HG02588 (cell line): ENCODE measurements around the gene DMRT1.

Experiments used
- ATAC-seq: cut with Tn5 transposase; IDR thresholded peaks from one replicate; pipeline ENCODE4 v1.9.1; 2021; ENCODE audit warnings: mild to moderate bottlenecking, moderate library complexity; ENCODE audit not compliant: unreplicated experiment

The DMRT1 gene

GRCh38 chr9:917730-918129 is 76.2 kb downstream of the DMRT1 start:
- ATAC-seq = no peak

GRCh38 chr9:920927-921326 is 79.4 kb downstream of the DMRT1 start:
- ATAC-seq = no peak

DNA sequence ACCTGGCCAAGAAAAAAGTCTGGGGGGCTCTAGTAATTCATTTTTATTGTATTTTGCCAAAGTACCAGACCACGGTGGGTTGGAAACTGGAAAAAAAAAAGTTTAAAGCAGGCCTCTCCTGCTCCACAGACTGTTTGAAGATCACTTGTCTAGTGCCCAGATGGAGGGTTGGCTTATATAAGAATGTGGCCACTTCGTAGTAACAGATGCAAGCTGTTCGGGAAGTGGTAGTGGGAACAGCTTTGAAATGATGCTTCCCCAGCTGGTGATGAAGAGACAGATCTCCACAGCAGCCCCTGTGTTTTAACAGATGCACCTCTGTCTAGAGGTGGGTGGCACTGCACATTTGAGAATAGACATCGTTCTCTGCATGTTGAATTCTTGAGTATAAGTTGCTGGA is 80.7 kb downstream of the DMRT1 start:
- no peak for ATAC-seq

- no peak for ATAC-seq
Measured at GRCh38 chr9:922731-923130, 81.2 kb downstream of the DMRT1 start.

GRCh38 chr9:926976-927375 is 85.5 kb downstream of the DMRT1 start:
- no peak for ATAC-seq

GRCh38 chr9:928363-929042 is 87.0 kb downstream of the DMRT1 start:
- ATAC-seq = no peak

- ATAC-seq = no peak
Measured at GRCh38 chr9:929719-930118, 88.2 kb downstream of the DMRT1 start.

GRCh38 chr9:933356-933755 is 91.9 kb downstream of the DMRT1 start:
- ATAC-seq = no peak

GRCh38 chr9:935348-935965 is 94.0 kb downstream of the DMRT1 start:
- no peak for ATAC-seq

DNA sequence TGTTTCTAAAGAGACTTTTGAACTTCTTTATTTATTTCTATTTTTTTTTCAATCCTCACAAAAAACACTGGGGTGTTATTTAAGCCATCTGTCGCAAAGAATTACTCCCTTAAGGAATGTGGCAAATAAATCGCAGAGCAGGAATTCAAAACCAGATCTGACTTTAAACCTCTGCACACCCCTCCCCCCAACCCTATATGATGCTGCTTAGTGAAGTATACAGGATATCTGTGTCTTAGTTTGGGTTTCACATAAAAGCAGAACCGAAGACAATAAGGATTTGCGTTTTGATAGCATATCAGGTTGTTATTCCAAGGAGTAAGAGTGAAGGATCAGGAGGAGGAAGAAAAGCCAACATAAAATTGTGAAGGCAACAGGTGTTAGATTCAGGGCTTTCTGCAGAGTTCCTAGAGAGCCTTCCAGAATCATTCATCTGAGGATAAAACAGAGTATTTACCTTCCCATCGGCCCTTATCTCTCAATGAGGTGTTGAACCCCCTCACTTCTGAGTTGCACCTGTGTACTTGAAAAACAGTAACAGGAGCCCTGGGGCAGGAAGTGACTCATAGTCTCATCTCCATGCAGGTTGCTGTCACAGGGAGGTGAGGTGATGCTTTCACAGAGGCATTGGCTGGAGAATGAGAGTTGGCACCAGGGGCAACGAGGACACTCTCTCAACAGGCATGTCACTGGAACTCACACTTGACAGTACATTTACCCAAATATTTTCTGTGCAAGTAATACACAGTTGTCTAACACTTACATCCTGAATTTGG is 101.5 kb downstream of the DMRT1 start:
- no peak for ATAC-seq

GRCh38 chr9:947985-948384 is 106.5 kb downstream of the DMRT1 start:
- ATAC-seq = no peak

DNA sequence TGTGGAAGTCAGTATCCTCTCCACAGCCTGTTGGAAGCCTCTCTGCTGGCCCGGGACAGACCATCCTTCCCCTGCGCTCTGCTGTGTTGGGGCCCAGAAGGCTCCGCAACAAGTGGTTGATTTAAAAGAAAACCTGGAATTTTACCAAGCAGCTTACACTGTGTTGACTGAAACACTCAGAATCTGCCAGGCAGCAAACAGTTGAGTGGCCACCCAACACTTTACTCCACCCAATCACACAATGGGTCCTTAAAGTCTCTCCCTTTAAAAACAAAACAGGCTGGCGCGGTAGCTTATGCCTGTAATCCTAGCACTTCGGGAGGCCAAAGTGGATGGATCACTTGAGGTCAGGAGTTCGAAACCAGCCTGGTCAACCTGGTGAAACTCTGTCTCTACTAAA is 107.0 kb downstream of the DMRT1 start:
- no peak for ATAC-seq

DNA sequence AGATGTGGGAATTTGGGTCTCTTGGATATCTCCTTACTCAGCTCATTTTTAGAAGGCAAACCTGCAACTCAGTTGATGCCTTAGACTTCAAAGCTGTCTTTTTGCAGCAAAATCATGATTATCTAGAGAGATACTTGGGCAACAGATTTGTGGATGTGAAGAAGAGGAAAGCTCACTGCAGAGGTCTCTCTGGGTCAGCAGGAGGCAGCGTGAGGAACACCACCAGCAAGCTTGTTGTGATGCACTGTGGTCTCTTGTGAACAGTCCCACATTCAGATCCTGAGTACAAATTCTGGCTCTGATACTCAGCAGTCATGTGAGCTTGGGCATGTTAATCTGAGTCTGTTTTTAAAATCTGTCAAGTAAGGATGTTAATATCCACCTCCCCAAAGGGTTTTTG is 108.6 kb downstream of the DMRT1 start:
- ATAC-seq = no peak

GRCh38 chr9:952546-952945 is 111.0 kb downstream of the DMRT1 start:
- no peak for ATAC-seq

GRCh38 chr9:959105-959504 is 117.6 kb downstream of the DMRT1 start:
- ATAC-seq = no peak

DNA sequence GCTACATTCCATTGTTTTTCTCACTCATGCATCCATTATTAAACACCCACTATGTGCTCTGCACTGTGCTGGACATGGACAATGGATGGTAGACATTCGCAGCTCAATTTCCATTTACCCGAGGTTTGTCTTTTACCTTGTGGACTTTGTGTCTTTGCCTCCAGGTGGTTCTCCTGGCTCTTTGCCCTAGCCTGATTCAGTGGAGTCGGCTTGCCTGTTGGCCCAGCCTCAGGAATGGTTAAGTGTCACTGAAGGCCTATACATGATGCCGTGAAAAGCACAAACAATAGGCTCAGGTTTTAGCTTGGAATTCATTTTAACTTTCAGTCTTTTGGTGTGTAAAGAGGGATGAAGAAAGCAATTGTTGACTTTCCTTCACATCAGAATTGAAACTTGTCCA is 118.4 kb downstream of the DMRT1 start:
- ATAC-seq = no peak

GRCh38 chr9:962023-962422 is 120.5 kb downstream of the DMRT1 start:
- ATAC-seq = no peak

DNA sequence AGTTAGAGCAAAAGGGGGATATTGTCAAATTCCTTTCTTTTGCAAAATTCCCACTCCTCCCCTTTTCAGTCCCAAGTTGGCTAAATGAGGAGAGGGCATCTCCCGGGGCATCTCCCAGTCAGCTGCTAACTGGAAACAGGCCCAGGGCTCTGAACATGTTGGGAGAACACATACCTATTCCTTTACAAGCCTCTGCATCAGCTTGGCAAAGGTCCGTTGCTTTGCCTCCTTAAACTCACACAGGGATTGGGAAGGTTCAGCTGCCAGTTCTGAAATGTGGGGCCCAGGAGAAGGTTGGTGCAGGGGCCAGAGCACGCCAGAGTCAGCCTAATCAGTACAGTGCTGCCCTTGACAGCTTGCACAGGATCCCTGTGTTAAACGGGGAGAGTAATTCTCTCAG is 124.0 kb downstream of the DMRT1 start:
- ATAC-seq = no peak

- no peak for ATAC-seq
Measured at GRCh38 chr9:966870-967269, 125.4 kb downstream of the DMRT1 start.

DNA sequence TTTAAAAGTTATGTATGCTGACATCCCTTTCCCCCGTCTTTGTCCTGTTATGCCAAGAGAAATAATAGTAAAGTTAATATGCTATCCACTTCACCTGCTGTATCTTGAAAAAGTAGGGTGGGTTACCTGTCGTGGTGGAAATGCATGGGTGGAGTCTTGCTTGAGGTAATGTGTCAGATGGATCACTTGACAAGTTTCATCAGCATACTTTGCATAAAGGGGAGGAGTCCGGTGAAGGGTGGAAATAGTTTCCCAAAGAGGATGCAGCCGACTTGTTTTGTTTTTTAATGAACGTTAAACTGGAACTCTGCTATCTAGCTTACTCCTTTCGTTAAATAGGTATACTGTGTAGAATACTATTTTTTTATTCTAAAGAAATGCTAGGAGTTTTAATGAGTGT is 125.9 kb downstream of the DMRT1 start:
- ATAC-seq = no peak

- ATAC-seq = no peak
Measured at GRCh38 chr9:967903-968641, 126.6 kb downstream of the DMRT1 start.
